Heart right ventricle (tissue), 16 donors: ENCODE data around the gene LAD1. TPM values are rescaled to one million over a fixed set of nuclear protein-coding genes. Genes with fewer than 3 reads are reported as not detected.

ENCODE experiments used
- ATAC-seq, 8 donors: fragments of 200-7000 bp; cut with Tn5 transposase; one replicate each; pipeline ENCODE4 v1.9.1; 2020; ENCODE audit warnings: mild to moderate bottlenecking in 8 of 8, moderate library complexity in 8 of 8, moderate number of reproducible peaks in 1 of 8
- DNase-seq, 2 donors: peaks; one replicate each; pipeline ENCODE4 v3.0.0-alpha.2; 2020
- H3K27ac ChIP-seq, 10 donors: fragments of 200-600 bp; sonication (generic) in 2 of 10; one replicate each; pipeline versions ENCODE4 v1.5.0 to v1.8.0; 2020 to 2022; ENCODE audit warnings: mild to moderate bottlenecking in 3 of 10
- H3K27me3 ChIP-seq, 7 donors: fragments of 200-600 bp; one replicate each; pipeline ENCODE4 v1.8.0; 2021 to 2022; ENCODE audit warnings: mild to moderate bottlenecking in 2 of 7
- H3K36me3 ChIP-seq, 9 donors: fragments of 200-600 bp; sonication (generic) in 1 of 9; one replicate each; pipeline versions ENCODE4 v1.5.0 to v1.8.0; 2020 to 2022; ENCODE audit warnings: mild to moderate bottlenecking in 2 of 9
- H3K4me1 ChIP-seq, 9 donors: fragments of 200-600 bp; sonication (generic) in 1 of 9; one replicate each; pipeline versions ENCODE4 v1.5.0 to v1.8.0; 2020 to 2022; ENCODE audit warnings: mild to moderate bottlenecking in 4 of 9
- H3K4me3 ChIP-seq, 10 donors: fragments of 200-600 bp; sonication (generic) in 2 of 10; one replicate each; pipeline versions ENCODE4 v1.5.0 to v1.8.0; 2020 to 2022; ENCODE audit warnings: mild to moderate bottlenecking in 7 of 10, moderate library complexity in 2 of 10
- H3K9me3 ChIP-seq, 11 donors: fragments of 200-600 bp in 10 of 11; sonication (generic) in 2 of 11; one replicate each; pipeline versions ENCODE4 v1.5.0 to v1.8.0; 2013 to 2022; ENCODE audit warnings: mild to moderate bottlenecking in 2 of 11, control low read depth in 1 of 11, moderate library complexity in 1 of 11
- CTCF ChIP-seq, 9 donors: fragments of 200-600 bp; sonication (generic) in 2 of 9; IDR thresholded peaks; one replicate each; pipeline versions ENCODE4 v1.5.0 to v1.8.0; 2021 to 2022; ENCODE audit warnings: antibody characterized with exemption in 9 of 9, mild to moderate bottlenecking in 5 of 9, moderate library complexity in 1 of 9
- WGBS, 2 donors: extraction: QIAGEN DNeasy Blood & Tissue Kit; methylation state at CpG; one replicate each; pipeline ENCODE4 v1.1.7; 2013; ENCODE audit warnings: inconsistent platforms in 1 of 2; 5-methylcytosine and 5-hydroxymethylcytosine counted together
- intact Hi-C, 10 donors: fragments of 100-400 bp; cut with DNase I; formaldehyde crosslinking; loops; one replicate each; pipeline versions ENCODE4 v1.11.1 to v1.14.2; 2022
- polyA plus RNA-seq, 2 donors: library from polyadenylated mRNA; stranded (reverse); fragments of 200-250 nt; gene quantifications; one replicate each; pipeline ENCODE4 v1.2.3, GENCODE V29; 2013
- total RNA-seq, 10 donors: library from RNA; stranded (reverse); fragmentation: NEBNext Ultra II Directional in 3 of 10; extraction: Animal tissue kit (Norgen Biotek cat#: 25700) in 3 of 10; gene quantifications; one replicate each; pipeline versions ENCODE4 v1.2.1 to v1.2.4, GENCODE V29; 2021 to 2023
- donor health status: Arrhythmogenic right ventricular cardiomyopathy.
- donor health status: ischemic (EF 13 %, LVEDD 7.1; RV severe dilation, severe dysfunction).
- donor health status: healthy with polysubstance abuse.
- donor health status: DM: no; HTN: yes; CAD: no.
- donor health status: DM: no; HTN: no; CAD: no.
- donor health status: ischemic (EF 25% LVEDD 6.9; RV normal size, moderate dysfunction).
- donor health status: ischemic (EF 25% LVEDD 5.7; RV mildly dilated, moderate dysfunction).
- donor health status: healthy.
- donor health status: DM: yes; HTN: yes; CAD: no.
- donor health status: Ischemic cardiomyopathy.
- donor health status: ischemic (EF 35%, LVEDD 5.7; RV mildly dilated, moderate dysfunction).
- donor health status: nonischemic (EF 11% LVEDD 7.7; RV severe dilation, severe dysfunction).
- donor health status: DM: yes; HTN: yes; CAD: no.
- donor health status: PGD.
- donor health status: ischemic (EF 29% LVEDD 5.4; RV normal size, mild dysfunction).
- donor health status: nonischemic (EF 23%, LVEDD 6.1; RV moderate dilation, normal function).

LAD1 gene
- total and polyA plus RNA-seq, 12 donors, result 0.85 to 42.2 (median 2.9) TPM

DNA sequence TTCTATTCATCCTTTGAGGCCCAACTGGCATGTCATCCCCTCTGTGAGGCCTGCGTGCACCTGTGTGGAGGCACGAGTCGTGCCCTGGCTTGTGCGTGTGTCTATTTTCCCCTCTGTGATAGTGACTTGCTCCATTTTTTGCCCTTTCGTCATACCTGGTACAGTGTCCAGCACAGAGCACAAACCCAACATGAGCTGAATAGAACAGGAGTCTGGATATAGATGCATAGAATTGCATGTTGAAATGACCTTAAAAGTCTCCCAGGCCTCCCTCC, 54.1 kb downstream of the LAD1 start:
- peaks cover 0 to 11% (median 0%) of the 10 kb centered on the region in 11 donors for H3K9me3 ChIP-seq
- intact Hi-C loops, result loop anchor here in 7 of 10 donors (5.0 to 10.0 kb wide), 8 partner anchors 33 to 137 kb away; no protein-coding TSS in a partner anchor
- peaks cover 0 to 18% (median 0%) of the 10 kb centered on the region in 7 donors for H3K27me3 ChIP-seq
- ATAC-seq, result no peak
- no peak overlapping the region for H3K27ac ChIP-seq
- 96 to 97% methylated on average over 5 of the region's 5 CpGs for WGBS, 2 donors
- H3K4me3 ChIP-seq, result no peak overlapping the region
- no peaks in the 10 kb centered on the region for H3K36me3 ChIP-seq
- DNase-seq, result no peak
- peaks cover 0 to 12% (median 3%) of the 10 kb centered on the region in 9 donors for H3K4me1 ChIP-seq
- TF ChIP-seq CTCF (IDR thresholded peaks at IDR 0.05), result no peak

DNA sequence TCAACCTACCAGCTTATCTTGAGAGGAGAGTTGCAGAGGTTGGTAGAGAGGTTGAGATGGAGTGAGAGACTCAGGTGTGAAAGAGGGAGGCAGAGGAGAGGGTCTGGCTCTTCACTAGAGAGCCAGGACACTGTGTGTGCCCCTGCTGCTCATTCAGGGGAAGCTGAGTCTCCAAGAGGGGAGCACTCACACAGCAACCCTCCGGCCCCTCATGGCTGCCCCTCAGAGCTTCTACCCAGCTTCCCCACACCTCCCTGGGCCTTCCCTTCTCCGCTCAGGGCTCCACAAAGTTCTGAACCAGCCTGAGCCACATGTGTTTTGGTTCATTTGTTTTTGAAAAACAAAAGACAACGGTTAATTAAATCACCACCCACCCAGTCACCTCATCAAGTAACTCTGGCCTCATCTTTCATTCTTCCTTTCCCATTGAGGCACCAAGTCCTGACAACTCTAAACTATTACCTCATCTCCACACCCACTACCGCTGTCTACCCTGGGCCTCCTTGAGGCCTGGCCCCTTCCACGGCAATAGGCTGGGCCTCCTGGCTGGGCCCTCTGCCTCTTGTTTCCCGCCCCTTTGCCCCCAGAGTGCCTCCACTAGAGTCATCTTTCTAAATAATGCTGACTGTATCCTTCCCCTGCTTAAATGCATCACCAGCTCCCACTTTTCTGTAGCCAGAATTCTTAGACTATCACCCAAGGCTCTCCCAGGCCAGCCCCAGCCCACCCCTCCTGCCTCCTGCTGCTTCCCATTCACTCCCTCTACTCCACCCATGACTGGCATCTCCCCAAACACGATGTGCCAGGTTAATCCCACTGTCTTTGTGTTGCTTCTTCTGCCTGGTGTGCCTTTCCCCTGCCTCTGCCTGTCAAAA, 54.7 kb downstream of the LAD1 start:
- H3K4me3 ChIP-seq, result no peak overlapping the region
- H3K27ac ChIP-seq, result no peak overlapping the region
- no peaks in the 10 kb centered on the region for H3K36me3 ChIP-seq
- no peak for TF ChIP-seq CTCF (IDR thresholded peaks at IDR 0.05)
- intact Hi-C loops, result loop anchor here in 8 of 10 donors (5.0 to 10.0 kb wide), 8 partner anchors 32 to 138 kb away; no protein-coding TSS in a partner anchor
- peaks cover 0 to 11% (median 0%) of the 10 kb centered on the region in 11 donors for H3K9me3 ChIP-seq
- H3K27me3 ChIP-seq, result peaks cover 0 to 18% (median 0%) of the 10 kb centered on the region in 7 donors
- 83 to 86% methylated on average over 7 of the region's 7 CpGs for WGBS, 2 donors
- H3K4me1 ChIP-seq, result peaks cover 0 to 12% (median 3%) of the 10 kb centered on the region in 9 donors
- DNase-seq (no peak), ATAC-seq (no peak)

GRCh38 chr1:201341377-201341776, 57.7 kb downstream of the LAD1 start:
- Histone ChIP-seq H3K9me3 (peaks cover 0 to 11% (median 0%) of the 10 kb centered on the region in 11 donors), H3K4me1 (peaks cover 0 to 6% (median 0%) of the 10 kb centered on the region in 9 donors), H3K4me3 (no peak overlapping the region), H3K27me3 (peaks cover 0 to 10% (median 0%) of the 10 kb centered on the region in 7 donors), H3K27ac (no peak overlapping the region), H3K36me3 (no peaks in the 10 kb centered on the region)
- WGBS, 2 donors, result 84 to 93% methylated on average over 1 of the region's 1 CpG
- no peak for TF ChIP-seq CTCF (IDR thresholded peaks at IDR 0.05)
- intact Hi-C loops, result loop anchor here in 2 of 10 donors (5.0 to 10.0 kb wide), 2 partner anchors 63 to 89 kb away; no protein-coding TSS in a partner anchor
- ATAC-seq (no peak), DNase-seq (no peak)

GRCh38 chr1:201336711-201337450, 62.2 kb downstream of the LAD1 start:
- Histone ChIP-seq H3K36me3 (no peaks in the 10 kb centered on the region), H3K4me1 (peaks cover 0 to 9% (median 0%) of the 10 kb centered on the region in 9 donors), H3K4me3 (no peak overlapping the region), H3K9me3 (peaks cover 0 to 9% (median 0%) of the 10 kb centered on the region in 11 donors), H3K27me3 (peaks cover 0 to 1% (median 0%) of the 10 kb centered on the region in 7 donors), H3K27ac (no peak overlapping the region)
- DNase-seq (no peak), ATAC-seq (no peak)
- intact Hi-C loops, result no loop called here
- TF ChIP-seq CTCF (IDR thresholded peaks at IDR 0.05), result no peak
- WGBS, 2 donors, result 95 to 99% methylated on average over 9 of the region's 9 CpGs
